ENCODE results near the gene ACOT13.
"Not testable (repeated sequence)": the region's sequence is repeated elsewhere in the genome, so short reads cannot be mapped to it uniquely, and the experiment has no call there.

Gene ACOT13

GRCh38 chr6:24731456-24732134, 64.7 kb downstream of the ACOT13 start:
- not testable (repeated sequence) for DNase-seq

- DNase-seq: no peak
Observed at GRCh38 chr6:24734166-24734565, 67.3 kb downstream of the ACOT13 start.

- not testable (repeated sequence) for DNase-seq
Observed at GRCh38 chr6:24734710-24735109, 67.8 kb downstream of the ACOT13 start.

GRCh38 chr6:24738741-24739140, 71.9 kb downstream of the ACOT13 start:
- no peak for DNase-seq

GRCh38 chr6:24740861-24741260, 74.0 kb downstream of the ACOT13 start:
- DNase-seq: no peak

- DNase-seq: no peak
Observed at GRCh38 chr6:24742216-24742738, 75.4 kb downstream of the ACOT13 start.

GRCh38 chr6:24743265-24743943, 76.5 kb downstream of the ACOT13 start:
- DNase-seq: no peak

- DNase-seq: no peak
Observed at GRCh38 chr6:24743944-24744335, 77.1 kb downstream of the ACOT13 start.

GRCh38 chr6:24744911-24745310, 78.0 kb downstream of the ACOT13 start:
- no peak for DNase-seq

GRCh38 chr6:24749297-24749696, 82.4 kb downstream of the ACOT13 start:
- DNase-seq: no peak

GRCh38 chr6:24750878-24751277, 84.0 kb downstream of the ACOT13 start:
- DNase-seq: not testable (repeated sequence)

GRCh38 chr6:24752503-24752902, 85.6 kb downstream of the ACOT13 start:
- DNase-seq: no peak

GRCh38 chr6:24752917-24753492, 86.1 kb downstream of the ACOT13 start:
- no peak for DNase-seq

- DNase-seq: no peak
Observed at GRCh38 chr6:24753545-24753944, 86.7 kb downstream of the ACOT13 start.

GRCh38 chr6:24754378-24754777, 87.5 kb downstream of the ACOT13 start:
- not testable (repeated sequence) for DNase-seq
